HepG2 (cell line): ENCODE results near the gene LENG1. TPM values are rescaled to one million over a fixed set of nuclear protein-coding genes. Genes with fewer than 3 reads are reported as not detected.

ENCODE experiments used
- ATF4 ChIP-seq, 2 experiments: fragments of 450-650 bp in 1 of 2; sonication (generic) in 1 of 2; formaldehyde crosslinking; IDR thresholded peaks; 2 replicates each; pipeline versions ENCODE4 v1.5.0 to v1.8.0; 2020 to 2022; ENCODE audit warnings: mild to moderate bottlenecking in 1 of 2, missing genetic modification reagents in 1 of 2
- BHLHE40 ChIP-seq: IDR thresholded peaks from 2 replicates; pipeline ENCODE4 v1.6.1; 2011; ENCODE audit warnings: low read length, improper control_type of control experiment
- BRD4 ChIP-seq: sonication (generic); formaldehyde crosslinking; IDR thresholded peaks from 2 replicates; pipeline ENCODE4 v1.4.0; 2020; ENCODE audit warnings: missing genetic modification reagents
- DNMT1 ChIP-seq: sonication (generic); formaldehyde crosslinking; IDR thresholded peaks from 2 replicates; pipeline ENCODE4 v1.5.1; 2020; ENCODE audit warnings: mild to moderate bottlenecking, missing genetic modification reagents
- MAFF ChIP-seq: IDR thresholded peaks from 2 replicates; pipeline ENCODE4 v1.6.1; 2011; ENCODE audit warnings: low read depth, low read length, improper control_type of control experiment
- THYN1 ChIP-seq: sonication (generic); formaldehyde crosslinking; IDR thresholded peaks from 2 replicates; pipeline ENCODE4 v1.8.1; 2023; ENCODE audit warnings: low read depth, mild to moderate bottlenecking, moderate library complexity, missing genetic modification reagents, borderline replicate concordance
- ZHX2 ChIP-seq, 2 experiments: sonication (generic) in 1 of 2; formaldehyde crosslinking in 1 of 2; IDR thresholded peaks; 2 replicates each; pipeline versions ENCODE4 v1.6.1 to v1.9.0; 2014 to 2022; ENCODE audit warnings: antibody characterized with exemption in 1 of 2, borderline replicate concordance in 1 of 2, inconsistent platforms in 1 of 2, low read depth in 1 of 2, missing genetic modification reagents in 1 of 2
- ZNF761 ChIP-seq: sonication (generic); formaldehyde crosslinking; conservative IDR thresholded peaks from 2 replicates; pipeline ENCODE4 v1.4.0; 2020; ENCODE audit warnings: mild to moderate bottlenecking, missing genetic modification reagents
- ZNF879 ChIP-seq: sonication (generic); formaldehyde crosslinking; IDR thresholded peaks from 2 replicates; pipeline ENCODE4 v1.8.1; 2023; ENCODE audit warnings: missing genetic modification reagents
- polyA plus RNA-seq, 8 experiments: library from polyadenylated mRNA; depleted of rRNA in 3 of 8; stranded (reverse) in 7 of 8; unstranded in 1 of 8; fragments of >200 nt; fragmentation: Illumina TruSeq in 4 of 8; extraction: Trizol in 4 of 8; gene quantifications; 2 replicates each; pipeline versions ENCODE4 v1.2.1 to v1.2.3, GENCODE V29; 2011 to 2016; ENCODE audit warnings: low read depth in 4 of 8, missing spikeins in 1 of 8, mixed read lengths in 1 of 8; ENCODE audit not compliant: insufficient read depth in 1 of 8
- total RNA-seq, 5 experiments: library from RNA; depleted of rRNA; stranded (reverse); fragments of >200 nt; fragmentation: Illumina TruSeq; extraction: Trizol; gene quantifications; 2 replicates each; pipeline ENCODE4 v1.2.3, GENCODE V29; 2016; ENCODE audit warnings: low read depth in 1 of 5
- TF ChIP-seq, protein P1 (sequence below): sonication (generic); formaldehyde crosslinking; IDR thresholded peaks from 2 replicates; pipeline ENCODE4 v1.4.0; 2020; ENCODE audit warnings: missing genetic modification reagents
- TF ChIP-seq, protein P2 (sequence below): sonication (generic); formaldehyde crosslinking; IDR thresholded peaks from 2 replicates; pipeline ENCODE4 v1.4.0; 2020; ENCODE audit warnings: mild to moderate bottlenecking, missing genetic modification reagents
- TF ChIP-seq, protein P3 (sequence below): sonication (generic); formaldehyde crosslinking; IDR thresholded peaks from 2 replicates; pipeline ENCODE4 v1.8.1; 2023; ENCODE audit warnings: missing genetic modification reagents, mild to moderate bottlenecking, borderline replicate concordance

Gene LENG1
- total and polyA plus RNA-seq, 2 of the 13 experiments (the other 11 are each of a cell fraction or from before 2014, with no cell fraction given) = 1.8 to 3.8 TPM

DNA sequence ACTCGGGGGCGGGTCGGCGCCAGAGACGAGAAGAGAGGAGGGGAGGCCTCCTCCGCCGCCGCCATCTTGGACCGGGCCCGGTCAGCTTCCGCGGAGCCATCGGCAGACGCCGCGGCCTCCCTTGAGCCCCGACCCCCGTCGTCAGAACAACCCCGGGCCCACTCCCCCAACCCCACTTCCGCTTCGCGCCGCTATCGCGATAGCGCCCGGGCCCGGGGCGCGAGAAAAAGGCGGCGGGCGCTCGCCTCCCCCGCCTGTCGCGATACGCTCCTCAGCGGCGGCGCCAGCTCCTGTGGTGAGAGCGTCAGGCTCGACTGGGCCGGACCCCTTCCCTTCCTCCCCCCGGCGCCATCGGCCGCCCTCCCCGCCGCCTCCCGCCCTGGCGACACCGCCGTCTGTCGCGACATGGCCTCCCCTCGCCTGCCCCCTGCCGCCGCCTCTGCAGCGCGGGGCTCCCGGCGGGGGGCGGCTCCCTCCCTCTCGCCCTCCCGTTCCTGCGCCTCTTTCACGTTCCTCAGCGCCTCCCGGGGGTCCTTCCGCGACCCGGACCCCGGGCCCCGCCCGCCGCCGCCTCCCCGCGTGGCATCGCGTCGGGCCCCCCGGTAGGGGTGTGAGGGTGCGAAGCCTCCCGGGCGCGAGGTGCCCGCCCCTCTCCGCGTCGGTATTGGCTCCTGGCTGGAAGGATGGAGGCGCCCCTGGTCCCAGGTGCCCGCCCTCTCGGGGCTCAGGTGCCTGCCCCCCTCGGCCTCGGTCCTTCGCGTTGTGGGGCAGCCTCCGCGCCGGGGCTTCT lies 21.6 kb downstream of the LENG1 start, which contains the start of gene CNOT3 (continued):
- TF ChIP-seq ZHX2 (IDR thresholded peaks at IDR 0.05; ENCODE audit: low read depth) (0 out of 2 replicates have a peak, but pooled peaks have one; percentile 33), ZHX2 (CRISPR knock-in tag; IDR thresholded peaks at IDR 0.05; ENCODE audit: borderline replicate concordance) (no peak), ZNF879 (CRISPR knock-in tag) (no peak), ZNF761 (no peak), BRD4 (CRISPR knock-in tag) (peak; percentile 80; the same call in 1 of the 2 replicates), ATF4 (CRISPR knock-in tag; IDR thresholded peaks at IDR 0.05) (no peak), MAFF (no peak), BHLHE40 (no peak), THYN1 (CRISPR knock-in tag) (no peak), DNMT1 (CRISPR knock-in tag) (no peak)
- TF ChIP-seq, protein P1, sequence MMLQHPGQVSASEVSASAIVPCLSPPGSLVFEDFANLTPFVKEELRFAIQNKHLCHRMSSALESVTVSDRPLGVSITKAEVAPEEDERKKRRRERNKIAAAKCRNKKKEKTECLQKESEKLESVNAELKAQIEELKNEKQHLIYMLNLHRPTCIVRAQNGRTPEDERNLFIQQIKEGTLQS (CRISPR knock-in tag) = no peak
- TF ChIP-seq, protein P2, sequence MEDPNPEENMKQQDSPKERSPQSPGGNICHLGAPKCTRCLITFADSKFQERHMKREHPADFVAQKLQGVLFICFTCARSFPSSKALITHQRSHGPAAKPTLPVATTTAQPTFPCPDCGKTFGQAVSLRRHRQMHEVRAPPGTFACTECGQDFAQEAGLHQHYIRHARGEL (CRISPR knock-in tag) = no peak
- TF ChIP-seq, protein P3, sequence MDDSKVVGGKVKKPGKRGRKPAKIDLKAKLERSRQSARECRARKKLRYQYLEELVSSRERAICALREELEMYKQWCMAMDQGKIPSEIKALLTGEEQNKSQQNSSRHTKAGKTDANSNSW (CRISPR knock-in tag) = no peak
